Fibroblast of lung (primary cell): ENCODE data around the gene HABP4. TPM values are rescaled to one million over a fixed set of nuclear protein-coding genes. Genes with fewer than 3 reads are reported as not detected.
A peak's percentile ranks its signal among the peaks of the same experiment; 100 is the strongest.

Experiments
- DNase-seq, 2 donors: peaks; one replicate each; pipeline versions ENCODE4 v3.0.0 to v3.0.0-alpha.2; 2010; ENCODE audit warnings: low read depth in 2 of 2
- H2AFZ ChIP-seq: 2 replicates; pipeline ENCODE4 v1.5.1; 2012; ENCODE audit warnings: low read length, control low read depth, inconsistent platforms
- H3K27ac ChIP-seq: 2 replicates; pipeline ENCODE4 v1.5.1; 2011; ENCODE audit warnings: low read length, control low read depth; ENCODE audit not compliant: insufficient read depth
- H3K27me3 ChIP-seq: 2 replicates; pipeline ENCODE4 v1.5.1; 2011; ENCODE audit warnings: mild to moderate bottlenecking, low read length; ENCODE audit not compliant: control insufficient read depth, insufficient read depth
- H3K36me3 ChIP-seq: 2 replicates; pipeline ENCODE4 v1.5.1; 2011; ENCODE audit warnings: low read length; ENCODE audit not compliant: control insufficient read depth, insufficient read depth
- H3K4me1 ChIP-seq: 2 replicates; pipeline ENCODE4 v1.5.1; 2011; ENCODE audit warnings: low read length; ENCODE audit not compliant: control insufficient read depth, insufficient read depth; ENCODE audit errors: extremely low read depth
- H3K4me2 ChIP-seq: 2 replicates; pipeline ENCODE4 v1.5.1; 2011; ENCODE audit warnings: low read length, control low read depth; ENCODE audit not compliant: insufficient read depth; ENCODE audit errors: extremely low read depth
- H3K4me3 ChIP-seq, 4 experiments: fragments of 200-600 bp in 1 of 4; sonication (generic) in 1 of 4; replicated peaks in 1 of 4; 2 replicates each; pipeline ENCODE4 v1.5.1; 2011 to 2016; ENCODE audit warnings: low read length in 4 of 4, low read depth in 3 of 4, mild to moderate bottlenecking in 3 of 4, control low read depth in 2 of 4, inconsistent platforms in 1 of 4, mixed read lengths in 1 of 4; ENCODE audit not compliant: insufficient read depth in 1 of 4; ENCODE audit errors: control extremely low read depth in 1 of 4
- H3K79me2 ChIP-seq: 2 replicates; pipeline ENCODE4 v1.5.1; 2012; ENCODE audit warnings: mild to moderate bottlenecking, low read length, inconsistent platforms; ENCODE audit not compliant: control insufficient read depth, insufficient read depth
- H3K9ac ChIP-seq: 2 replicates; pipeline ENCODE4 v1.5.1; 2011; ENCODE audit warnings: mild to moderate bottlenecking, low read length, control low read depth; ENCODE audit not compliant: insufficient read depth
- H3K9me3 ChIP-seq: 2 replicates; pipeline ENCODE4 v1.5.1; 2012; ENCODE audit warnings: low read depth, low read length; ENCODE audit not compliant: control insufficient read depth, insufficient read depth
- H4K20me1 ChIP-seq: 2 replicates; pipeline ENCODE4 v1.5.1; 2011; ENCODE audit warnings: low read length; ENCODE audit not compliant: control insufficient read depth, insufficient read depth; ENCODE audit errors: extremely low read depth
- EZH2 ChIP-seq: IDR thresholded peaks from 2 replicates; pipeline ENCODE4 v1.5.1; 2012; ENCODE audit warnings: low read length, control low read depth, mild to moderate bottlenecking; ENCODE audit errors: missing control alignments
- polyA plus RNA-seq, 2 donors: library from polyadenylated mRNA; depleted of rRNA in 1 of 2; stranded (reverse) in 1 of 2; unstranded in 1 of 2; fragments of >200 nt; gene quantifications; 2 replicates each; pipeline ENCODE4 v1.2.1, GENCODE V29; 2011 to 2012; ENCODE audit warnings: missing spikeins in 1 of 2
- total RNA-seq: library from RNA; depleted of rRNA; stranded (reverse); fragments of >200 nt; gene quantifications from 2 replicates; pipeline ENCODE4 v1.2.1, GENCODE V29; 2014
- TF ChIP-seq, protein P1 (sequence below), 2 donors: IDR thresholded peaks in 1 of 2; conservative IDR thresholded peaks in 1 of 2; 1 replicate in 1 of 2; 2 replicates in 1 of 2; pipeline ENCODE4 v1.5.1; 2011 to 2012; ENCODE audit warnings: low read length in 2 of 2, control low read depth in 1 of 2, inconsistent platforms in 1 of 2, low read depth in 1 of 2, mild to moderate bottlenecking in 1 of 2

Gene HABP4
- total and polyA plus RNA-seq, 2 donors (not counting 1 experiment from before 2014, with no cell fraction given), result 28.7 to 31.4 TPM

DNA sequence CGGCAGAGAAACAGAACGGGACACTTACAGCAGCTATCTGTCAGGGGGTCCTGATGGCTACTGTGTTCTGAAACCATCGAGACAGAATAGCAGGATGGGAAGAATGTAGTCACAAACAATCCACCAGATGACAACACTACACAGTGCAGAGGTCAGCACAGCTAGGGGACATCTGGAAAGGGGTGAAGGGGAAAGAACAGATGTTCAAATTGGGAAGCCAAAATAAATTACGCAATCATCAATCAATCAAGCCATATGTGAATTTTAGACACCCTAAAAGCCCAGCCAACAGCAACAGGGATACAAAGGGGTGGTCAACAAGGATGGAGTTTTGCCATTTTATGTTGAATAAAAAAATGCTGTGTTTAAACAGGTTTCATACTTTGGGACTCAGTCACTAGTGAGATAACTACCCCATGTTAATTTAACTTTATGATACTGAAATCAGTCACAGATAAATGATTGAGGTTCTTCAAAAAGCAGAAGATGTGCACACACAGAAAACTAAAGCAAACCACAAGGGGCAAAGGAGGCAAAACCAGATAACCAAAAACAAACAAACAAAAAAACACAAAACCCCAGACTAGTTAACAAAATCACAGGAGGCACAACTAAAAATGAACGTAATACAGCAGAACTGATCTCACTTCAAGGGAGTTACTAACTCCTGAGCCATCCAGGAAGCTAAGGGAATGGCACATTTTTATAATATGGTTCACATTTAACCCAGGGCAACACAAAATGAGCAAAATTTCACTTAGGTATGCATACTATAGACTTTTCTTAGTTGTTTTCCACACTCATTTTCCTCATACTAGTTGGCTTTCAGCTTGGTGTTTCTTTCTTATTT lies 65.9 kb downstream of the HABP4 start:
- peak overlapping the region; percentile 61 for H3K4me2 ChIP-seq
- H3K9me3 ChIP-seq, result no peaks in the 10 kb centered on the region
- H4K20me1 ChIP-seq, result no peaks in the 10 kb centered on the region
- TF ChIP-seq, protein P1, sequence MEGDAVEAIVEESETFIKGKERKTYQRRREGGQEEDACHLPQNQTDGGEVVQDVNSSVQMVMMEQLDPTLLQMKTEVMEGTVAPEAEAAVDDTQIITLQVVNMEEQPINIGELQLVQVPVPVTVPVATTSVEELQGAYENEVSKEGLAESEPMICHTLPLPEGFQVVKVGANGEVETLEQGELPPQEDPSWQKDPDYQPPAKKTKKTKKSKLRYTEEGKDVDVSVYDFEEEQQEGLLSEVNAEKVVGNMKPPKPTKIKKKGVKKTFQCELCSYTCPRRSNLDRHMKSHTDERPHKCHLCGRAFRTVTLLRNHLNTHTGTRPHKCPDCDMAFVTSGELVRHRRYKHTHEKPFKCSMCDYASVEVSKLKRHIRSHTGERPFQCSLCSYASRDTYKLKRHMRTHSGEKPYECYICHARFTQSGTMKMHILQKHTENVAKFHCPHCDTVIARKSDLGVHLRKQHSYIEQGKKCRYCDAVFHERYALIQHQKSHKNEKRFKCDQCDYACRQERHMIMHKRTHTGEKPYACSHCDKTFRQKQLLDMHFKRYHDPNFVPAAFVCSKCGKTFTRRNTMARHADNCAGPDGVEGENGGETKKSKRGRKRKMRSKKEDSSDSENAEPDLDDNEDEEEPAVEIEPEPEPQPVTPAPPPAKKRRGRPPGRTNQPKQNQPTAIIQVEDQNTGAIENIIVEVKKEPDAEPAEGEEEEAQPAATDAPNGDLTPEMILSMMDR (conservative IDR thresholded peaks at IDR 0.05 in 1 of 2, IDR thresholded peaks at IDR 0.05 in 1 of 2; ENCODE audit: low read depth in 1 of 2, low read length in 2 of 2), result no peak
- no peak for TF ChIP-seq EZH2
- H3K79me2 ChIP-seq, result no peaks in the 10 kb centered on the region
- peaks cover 26% of the 10 kb centered on the region for H3K4me1 ChIP-seq
- peaks cover 1% of the 10 kb centered on the region for H3K36me3 ChIP-seq
- peak; percentile 64 to 69 for DNase-seq
- peak overlapping the region; percentile 84 for H3K27ac ChIP-seq
- no peak overlapping the region for H2AFZ ChIP-seq
- no peak overlapping the region for H3K4me3 ChIP-seq
- peak overlapping the region; percentile 36 for H3K9ac ChIP-seq
- no peaks in the 10 kb centered on the region for H3K27me3 ChIP-seq

DNA sequence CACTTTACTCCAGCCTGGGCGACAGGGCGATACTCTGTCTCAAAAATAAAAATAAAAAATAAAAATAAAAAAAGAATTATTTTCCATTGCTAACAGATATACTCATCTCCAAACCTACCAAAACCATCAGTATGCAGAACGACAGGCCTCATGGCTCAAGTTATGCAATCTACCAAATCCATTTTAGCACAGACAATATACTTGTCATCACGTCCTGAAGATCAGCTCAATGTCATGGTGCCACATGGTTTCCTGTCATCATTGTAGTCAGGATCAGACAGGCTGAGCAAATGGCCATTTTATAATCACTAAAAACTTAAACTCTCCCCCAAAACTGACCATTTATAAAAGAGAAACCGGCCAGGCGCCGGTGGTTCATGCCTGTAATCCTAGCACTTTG lies 69.1 kb downstream of the HABP4 start:
- H3K4me2 ChIP-seq, result no peak overlapping the region
- H2AFZ ChIP-seq, result no peak overlapping the region
- no peak overlapping the region for H3K27ac ChIP-seq
- peaks cover 1% of the 10 kb centered on the region for H3K36me3 ChIP-seq
- H3K9me3 ChIP-seq, result no peaks in the 10 kb centered on the region
- H3K4me1 ChIP-seq, result peaks cover 16% of the 10 kb centered on the region
- H3K79me2 ChIP-seq, result no peaks in the 10 kb centered on the region
- TF ChIP-seq, protein P1 (conservative IDR thresholded peaks at IDR 0.05 in 1 of 2, IDR thresholded peaks at IDR 0.05 in 1 of 2; ENCODE audit: low read depth in 1 of 2, low read length in 2 of 2), result no peak
- TF ChIP-seq EZH2, result no peak
- no peaks in the 10 kb centered on the region for H4K20me1 ChIP-seq
- H3K4me3 ChIP-seq, result no peak overlapping the region
- H3K27me3 ChIP-seq, result no peaks in the 10 kb centered on the region
- DNase-seq, result no peak
- no peak overlapping the region for H3K9ac ChIP-seq

DNA sequence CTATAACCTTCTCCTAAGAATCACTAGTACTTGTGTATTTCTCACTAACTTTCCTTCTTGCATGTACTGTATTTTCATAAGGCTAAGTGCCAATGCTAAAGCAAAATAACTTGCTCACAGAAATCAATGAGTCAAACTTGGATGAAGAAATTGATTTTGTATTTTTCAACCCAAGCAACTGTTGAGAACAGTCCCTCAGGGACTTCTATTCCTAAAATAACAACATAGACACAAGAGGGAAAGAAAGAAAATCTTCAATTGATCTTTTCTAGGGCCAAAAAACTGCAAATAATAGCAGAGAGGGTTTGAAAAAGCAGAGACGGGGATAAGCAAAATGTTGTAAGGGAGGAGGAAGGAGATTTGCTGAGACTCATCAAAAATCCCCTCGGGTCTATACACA lies 69.8 kb downstream of the HABP4 start:
- no peaks in the 10 kb centered on the region for H3K27me3 ChIP-seq
- peaks cover 1% of the 10 kb centered on the region for H3K36me3 ChIP-seq
- no peaks in the 10 kb centered on the region for H3K79me2 ChIP-seq
- DNase-seq, result no peak
- H3K27ac ChIP-seq, result no peak overlapping the region
- H3K4me1 ChIP-seq, result peaks cover 10% of the 10 kb centered on the region
- TF ChIP-seq EZH2, result no peak
- TF ChIP-seq, protein P1 (conservative IDR thresholded peaks at IDR 0.05 in 1 of 2, IDR thresholded peaks at IDR 0.05 in 1 of 2; ENCODE audit: low read depth in 1 of 2, low read length in 2 of 2), result no peak
- no peak overlapping the region for H3K4me2 ChIP-seq
- H3K9me3 ChIP-seq, result no peaks in the 10 kb centered on the region
- no peaks in the 10 kb centered on the region for H4K20me1 ChIP-seq
- H3K9ac ChIP-seq, result no peak overlapping the region
- H3K4me3 ChIP-seq, result no peak overlapping the region
- H2AFZ ChIP-seq, result no peak overlapping the region
